ENCODE results near the gene ZYX.
A peak's percentile ranks its signal among the peaks of the same experiment; 100 is the strongest.

Gene ZYX

GRCh38 chr7:143433759-143434158 lies 52.6 kb downstream of the ZYX start:
- Histone ChIP-seq H3K4me3 (ENCODE audit: low read depth in 1 of 5, low read length in 5 of 5) (no peak overlapping the region), H3K9me3 (ENCODE audit: control insufficient read depth in 5 of 5, low read length in 5 of 5) (no peaks in the 10 kb centered on the region), H3K9ac (ENCODE audit: low read length in 5 of 5) (no peak overlapping the region), H3K4me1 (ENCODE audit: control insufficient read depth in 5 of 5, insufficient read depth in 5 of 5, low read length in 5 of 5) (peaks cover 0 to 17% (median 9%) of the 10 kb centered on the region in 5 donors), H3K36me3 (ENCODE audit: control insufficient read depth in 5 of 5, insufficient read depth in 5 of 5, low read length in 5 of 5) (no peaks in the 10 kb centered on the region), H3K27me3 (ENCODE audit: control insufficient read depth in 5 of 5, insufficient read depth in 4 of 5, low read length in 5 of 5) (no peaks in the 10 kb centered on the region), H3K27ac (ENCODE audit: low read depth, low read length) (no peak overlapping the region)

- Histone ChIP-seq H3K27ac (ENCODE audit: low read depth, low read length) (no peak overlapping the region), H3K27me3 (ENCODE audit: control insufficient read depth in 5 of 5, insufficient read depth in 4 of 5, low read length in 5 of 5) (no peaks in the 10 kb centered on the region), H3K9me3 (ENCODE audit: control insufficient read depth in 5 of 5, low read length in 5 of 5) (no peaks in the 10 kb centered on the region), H3K4me3 (ENCODE audit: low read depth in 1 of 5, low read length in 5 of 5) (peak overlapping the region in 1 of 5 donors; percentile 3), H3K9ac (ENCODE audit: low read length in 5 of 5) (no peak overlapping the region), H3K36me3 (ENCODE audit: control insufficient read depth in 5 of 5, insufficient read depth in 5 of 5, low read length in 5 of 5) (no peaks in the 10 kb centered on the region), H3K4me1 (ENCODE audit: control insufficient read depth in 5 of 5, insufficient read depth in 5 of 5, low read length in 5 of 5) (peaks cover 0 to 17% (median 9%) of the 10 kb centered on the region in 5 donors)
Observed at GRCh38 chr7:143434660-143435059, 53.5 kb downstream of the ZYX start.

- H3K4me3 ChIP-seq (ENCODE audit: low read depth in 1 of 5, low read length in 5 of 5): no peak overlapping the region
- peaks cover 0 to 17% (median 9%) of the 10 kb centered on the region in 5 donors for H3K4me1 ChIP-seq (ENCODE audit: control insufficient read depth in 5 of 5, insufficient read depth in 5 of 5, low read length in 5 of 5)
- H3K9ac ChIP-seq (ENCODE audit: low read length in 5 of 5): no peak overlapping the region
- no peaks in the 10 kb centered on the region for H3K27me3 ChIP-seq (ENCODE audit: control insufficient read depth in 5 of 5, insufficient read depth in 4 of 5, low read length in 5 of 5)
- no peaks in the 10 kb centered on the region for H3K9me3 ChIP-seq (ENCODE audit: control insufficient read depth in 5 of 5, low read length in 5 of 5)
- no peaks in the 10 kb centered on the region for H3K36me3 ChIP-seq (ENCODE audit: control insufficient read depth in 5 of 5, insufficient read depth in 5 of 5, low read length in 5 of 5)
- H3K27ac ChIP-seq (ENCODE audit: low read depth, low read length): no peak overlapping the region
Observed at GRCh38 chr7:143435266-143435665, 54.1 kb downstream of the ZYX start.

GRCh38 chr7:143436325-143436946 lies 55.3 kb downstream of the ZYX start:
- H3K27ac ChIP-seq (ENCODE audit: low read depth, low read length): no peak overlapping the region

GRCh38 chr7:143437578-143437977 lies 56.4 kb downstream of the ZYX start:
- Histone ChIP-seq H3K27ac (ENCODE audit: low read depth, low read length) (no peak overlapping the region), H3K27me3 (ENCODE audit: control insufficient read depth in 5 of 5, insufficient read depth in 4 of 5, low read length in 5 of 5) (peaks cover 0 to 3% (median 0%) of the 10 kb centered on the region in 5 donors), H3K36me3 (ENCODE audit: control insufficient read depth in 5 of 5, insufficient read depth in 5 of 5, low read length in 5 of 5) (no peaks in the 10 kb centered on the region), H3K9me3 (ENCODE audit: control insufficient read depth in 5 of 5, low read length in 5 of 5) (no peaks in the 10 kb centered on the region), H3K9ac (ENCODE audit: low read length in 5 of 5) (no peak overlapping the region), H3K4me1 (ENCODE audit: control insufficient read depth in 5 of 5, insufficient read depth in 5 of 5, low read length in 5 of 5) (peaks cover 0 to 17% (median 9%) of the 10 kb centered on the region in 5 donors), H3K4me3 (ENCODE audit: low read depth in 1 of 5, low read length in 5 of 5) (no peak overlapping the region)

More at GRCh38 chr7:143436325-143436946, 55.3 kb downstream of the ZYX start:
- H3K4me3 ChIP-seq (ENCODE audit: low read depth in 1 of 5, low read length in 5 of 5): no peak overlapping the region
- no peaks in the 10 kb centered on the region for H3K27me3 ChIP-seq (ENCODE audit: control insufficient read depth in 5 of 5, insufficient read depth in 4 of 5, low read length in 5 of 5)
- no peaks in the 10 kb centered on the region for H3K36me3 ChIP-seq (ENCODE audit: control insufficient read depth in 5 of 5, insufficient read depth in 5 of 5, low read length in 5 of 5)
- no peaks in the 10 kb centered on the region for H3K9me3 ChIP-seq (ENCODE audit: control insufficient read depth in 5 of 5, low read length in 5 of 5)
- H3K4me1 ChIP-seq (ENCODE audit: control insufficient read depth in 5 of 5, insufficient read depth in 5 of 5, low read length in 5 of 5): peaks cover 0 to 17% (median 9%) of the 10 kb centered on the region in 5 donors
- no peak overlapping the region for H3K9ac ChIP-seq (ENCODE audit: low read length in 5 of 5)

- Histone ChIP-seq H3K27me3 (ENCODE audit: control insufficient read depth in 5 of 5, insufficient read depth in 4 of 5, low read length in 5 of 5) (peaks cover 0 to 3% (median 0%) of the 10 kb centered on the region in 5 donors), H3K4me3 (ENCODE audit: low read depth in 1 of 5, low read length in 5 of 5) (no peak overlapping the region), H3K9ac (ENCODE audit: low read length in 5 of 5) (no peak overlapping the region), H3K36me3 (ENCODE audit: control insufficient read depth in 5 of 5, insufficient read depth in 5 of 5, low read length in 5 of 5) (no peaks in the 10 kb centered on the region), H3K9me3 (ENCODE audit: control insufficient read depth in 5 of 5, low read length in 5 of 5) (no peaks in the 10 kb centered on the region), H3K27ac (ENCODE audit: low read depth, low read length) (no peak overlapping the region), H3K4me1 (ENCODE audit: control insufficient read depth in 5 of 5, insufficient read depth in 5 of 5, low read length in 5 of 5) (peaks cover 0 to 15% (median 5%) of the 10 kb centered on the region in 5 donors)
Observed at GRCh38 chr7:143439866-143440265, 58.7 kb downstream of the ZYX start.

Data from subcutaneous abdominal adipose tissue (tissue), 5 donors.